ENCODE measurements around the gene CLEC16A.
A peak's percentile ranks its signal among the peaks of the same experiment; 100 is the strongest.

CLEC16A gene

DNA sequence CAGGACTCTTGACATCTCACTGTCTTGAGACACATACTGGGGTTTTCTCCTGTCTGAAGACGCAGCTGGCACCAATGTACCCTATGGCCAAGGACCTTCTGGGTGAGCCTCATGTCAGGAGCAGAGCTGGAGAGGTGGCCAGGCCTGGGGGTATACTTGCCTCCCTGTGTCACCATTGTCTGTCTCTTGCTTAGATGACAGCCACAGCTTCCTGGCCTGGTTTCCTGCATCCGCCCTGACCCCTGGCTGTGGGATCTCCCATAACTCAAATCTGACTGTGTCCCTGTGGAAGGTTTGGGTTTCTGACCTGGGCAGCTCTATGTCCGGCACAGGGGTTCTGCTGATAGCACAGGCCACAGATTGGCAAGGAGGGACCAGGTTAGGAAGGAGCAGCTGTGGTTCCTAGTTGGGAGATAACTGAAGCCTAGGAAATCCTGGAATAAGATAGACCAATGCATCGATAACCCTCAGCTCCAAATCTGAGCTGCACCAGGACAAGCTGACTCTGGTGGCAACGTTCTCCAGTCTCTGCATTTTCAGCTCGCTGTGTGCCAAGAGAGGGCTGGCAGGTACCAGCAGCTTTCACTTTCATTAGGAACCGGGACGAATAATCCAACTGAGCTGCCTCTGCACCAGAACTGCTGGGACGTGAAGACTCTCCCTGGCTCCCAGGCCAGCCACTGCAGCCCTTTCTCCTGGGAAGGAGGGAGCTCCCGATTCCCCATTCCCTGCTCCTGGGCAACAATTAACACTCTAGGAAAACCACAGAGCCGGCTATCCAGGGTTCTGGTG is 7.1 kb upstream of the CLEC16A start:
- peaks cover 32% of the 10 kb centered on the region for H3K36me3 ChIP-seq (ENCODE audit: control insufficient read depth, low read length)
- H3K9me3 ChIP-seq (ENCODE audit: control insufficient read depth, insufficient read depth, low read length), result no peaks in the 10 kb centered on the region
- H3K9me2 ChIP-seq (replicated peaks; ENCODE audit: control insufficient read depth, low read length), result no peaks in the 10 kb centered on the region
- peak overlapping the region; percentile 4; the same call in 1 of the 2 replicates for H3K4me2 ChIP-seq (ENCODE audit: low read length)
- H4K20me1 ChIP-seq (ENCODE audit: control insufficient read depth, insufficient read depth, low read depth, low read length), result peaks cover 21% of the 10 kb centered on the region; the same call in 1 of the 2 replicates
- no peak overlapping the region for H3K27ac ChIP-seq (ENCODE audit: low read depth, low read length)
- peaks cover 49% of the 10 kb centered on the region for H3K4me1 ChIP-seq (ENCODE audit: control insufficient read depth, low read length)
- no peak overlapping the region for H3K4me3 ChIP-seq (ENCODE audit: low read length)
- peaks cover 39% of the 10 kb centered on the region for H3K79me2 ChIP-seq (ENCODE audit: control insufficient read depth, low read length)
- no peaks in the 10 kb centered on the region for H3K27me3 ChIP-seq (ENCODE audit: control insufficient read depth, low read length)
- no peaks in the 10 kb centered on the region; the same call in 1 of the 2 replicates for H3F3A ChIP-seq (ENCODE audit: control insufficient read depth, insufficient read depth)
- TF ChIP-seq, protein P1, sequence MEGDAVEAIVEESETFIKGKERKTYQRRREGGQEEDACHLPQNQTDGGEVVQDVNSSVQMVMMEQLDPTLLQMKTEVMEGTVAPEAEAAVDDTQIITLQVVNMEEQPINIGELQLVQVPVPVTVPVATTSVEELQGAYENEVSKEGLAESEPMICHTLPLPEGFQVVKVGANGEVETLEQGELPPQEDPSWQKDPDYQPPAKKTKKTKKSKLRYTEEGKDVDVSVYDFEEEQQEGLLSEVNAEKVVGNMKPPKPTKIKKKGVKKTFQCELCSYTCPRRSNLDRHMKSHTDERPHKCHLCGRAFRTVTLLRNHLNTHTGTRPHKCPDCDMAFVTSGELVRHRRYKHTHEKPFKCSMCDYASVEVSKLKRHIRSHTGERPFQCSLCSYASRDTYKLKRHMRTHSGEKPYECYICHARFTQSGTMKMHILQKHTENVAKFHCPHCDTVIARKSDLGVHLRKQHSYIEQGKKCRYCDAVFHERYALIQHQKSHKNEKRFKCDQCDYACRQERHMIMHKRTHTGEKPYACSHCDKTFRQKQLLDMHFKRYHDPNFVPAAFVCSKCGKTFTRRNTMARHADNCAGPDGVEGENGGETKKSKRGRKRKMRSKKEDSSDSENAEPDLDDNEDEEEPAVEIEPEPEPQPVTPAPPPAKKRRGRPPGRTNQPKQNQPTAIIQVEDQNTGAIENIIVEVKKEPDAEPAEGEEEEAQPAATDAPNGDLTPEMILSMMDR (IDR thresholded peaks at IDR 0.05; ENCODE audit: low read depth, low read length, poor library complexity, severe bottlenecking), result no peak
- TF ChIP-seq EZH2phosphoT487 (IDR thresholded peaks at IDR 0.05; ENCODE audit: borderline replicate concordance, low read length), result no peak

DNA sequence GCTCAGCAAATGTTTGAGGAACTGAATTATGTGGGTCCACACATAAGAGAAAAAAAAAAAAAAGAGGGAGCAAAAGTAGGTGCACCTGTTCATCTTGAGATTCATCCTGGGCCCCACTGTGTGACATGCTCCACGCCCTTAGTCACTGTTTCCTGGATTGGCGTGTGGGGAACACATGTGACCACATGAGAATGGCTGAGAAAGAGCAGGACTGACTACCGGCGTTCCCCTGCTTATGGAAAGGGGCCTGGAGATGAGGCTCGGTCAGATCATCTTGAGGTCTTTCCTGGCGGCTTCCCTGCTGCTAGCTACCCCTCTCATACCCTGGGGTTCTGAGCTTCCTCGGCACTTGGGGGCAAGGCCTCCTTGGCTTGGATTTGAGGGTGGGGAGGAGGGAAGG is 6.0 kb upstream of the CLEC16A start:
- H3K4me3 ChIP-seq (ENCODE audit: low read length), result peak overlapping the region; percentile 18
- H3K9me2 ChIP-seq (replicated peaks; ENCODE audit: control insufficient read depth, low read length), result no peaks in the 10 kb centered on the region
- peaks cover 39% of the 10 kb centered on the region for H3K79me2 ChIP-seq (ENCODE audit: control insufficient read depth, low read length)
- no peaks in the 10 kb centered on the region for H3K27me3 ChIP-seq (ENCODE audit: control insufficient read depth, low read length)
- H3F3A ChIP-seq (ENCODE audit: control insufficient read depth, insufficient read depth), result peaks cover 5% of the 10 kb centered on the region; the same call in 1 of the 2 replicates
- TF ChIP-seq, protein P1 (IDR thresholded peaks at IDR 0.05; ENCODE audit: low read depth, low read length, poor library complexity, severe bottlenecking), result no peak
- no peak for TF ChIP-seq EZH2phosphoT487 (IDR thresholded peaks at IDR 0.05; ENCODE audit: borderline replicate concordance, low read length)
- no peaks in the 10 kb centered on the region for H3K9me3 ChIP-seq (ENCODE audit: control insufficient read depth, insufficient read depth, low read length)
- H3K4me2 ChIP-seq (ENCODE audit: low read length), result peak overlapping the region; percentile 98
- H4K20me1 ChIP-seq (ENCODE audit: control insufficient read depth, insufficient read depth, low read depth, low read length), result peaks cover 21% of the 10 kb centered on the region; the same call in 1 of the 2 replicates
- H3K4me1 ChIP-seq (ENCODE audit: control insufficient read depth, low read length), result peaks cover 56% of the 10 kb centered on the region
- H3K36me3 ChIP-seq (ENCODE audit: control insufficient read depth, low read length), result peaks cover 31% of the 10 kb centered on the region
- no peak overlapping the region for H3K27ac ChIP-seq (ENCODE audit: low read depth, low read length)

DNA sequence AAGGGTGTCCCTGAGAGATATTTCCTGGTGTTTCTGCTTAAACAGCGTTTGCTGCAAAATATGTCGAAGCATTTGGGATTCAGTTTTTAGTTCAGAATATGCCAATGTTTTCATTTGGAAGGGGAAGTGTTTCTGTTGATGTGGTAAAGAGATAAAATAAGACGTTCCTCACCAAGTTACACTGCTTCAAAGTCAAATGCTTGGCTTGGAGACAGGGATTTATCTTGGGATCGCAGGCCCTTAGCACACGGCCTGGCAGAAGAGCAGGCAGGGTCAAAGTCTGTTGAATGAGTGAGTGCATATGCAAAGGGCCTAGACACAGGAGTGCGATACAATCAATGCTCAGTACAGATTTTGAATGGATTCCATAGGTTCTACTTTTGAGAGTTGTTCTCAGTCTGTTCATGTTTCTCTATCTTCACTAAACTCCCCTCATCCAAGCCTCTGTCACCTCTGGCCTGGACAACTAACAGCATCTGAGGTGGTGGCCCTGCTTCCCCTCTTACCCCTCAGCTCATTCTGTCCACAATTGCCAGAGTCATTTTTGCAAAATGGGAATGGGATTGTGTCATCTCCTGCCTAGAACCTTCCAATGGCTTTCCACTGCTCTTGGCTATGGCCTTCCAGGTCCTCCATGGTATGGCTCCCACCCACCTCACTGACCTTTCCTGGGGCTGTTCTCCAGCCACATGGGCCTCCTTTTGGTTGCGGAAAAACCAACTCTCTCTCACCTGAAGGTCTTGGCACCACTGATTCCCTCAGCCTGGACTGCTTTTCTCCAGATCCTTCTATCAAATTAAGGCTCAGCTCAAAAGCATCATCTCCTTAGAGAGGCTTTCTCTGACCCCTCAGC is 5.3 kb upstream of the CLEC16A start:
- H3K4me3 ChIP-seq (ENCODE audit: low read length), result peak overlapping the region; percentile 85

More for the DNA sequence above, 5.3 kb upstream of the CLEC16A start:
- H3K9me3 ChIP-seq (ENCODE audit: control insufficient read depth, insufficient read depth, low read length), result no peaks in the 10 kb centered on the region
- H3K27ac ChIP-seq (ENCODE audit: low read depth, low read length), result no peak overlapping the region
- H3K36me3 ChIP-seq (ENCODE audit: control insufficient read depth, low read length), result peaks cover 29% of the 10 kb centered on the region
- no peaks in the 10 kb centered on the region for H3K9me2 ChIP-seq (replicated peaks; ENCODE audit: control insufficient read depth, low read length)
- peaks cover 6% of the 10 kb centered on the region; the same call in 1 of the 2 replicates for H3F3A ChIP-seq (ENCODE audit: control insufficient read depth, insufficient read depth)
- H3K4me1 ChIP-seq (ENCODE audit: control insufficient read depth, low read length), result peaks cover 62% of the 10 kb centered on the region
- H3K79me2 ChIP-seq (ENCODE audit: control insufficient read depth, low read length), result peaks cover 39% of the 10 kb centered on the region
- H3K4me2 ChIP-seq (ENCODE audit: low read length), result peak overlapping the region; percentile 98
- H3K27me3 ChIP-seq (ENCODE audit: control insufficient read depth, low read length), result no peaks in the 10 kb centered on the region
- no peak for TF ChIP-seq EZH2phosphoT487 (IDR thresholded peaks at IDR 0.05; ENCODE audit: borderline replicate concordance, low read length)
- TF ChIP-seq, protein P1 (IDR thresholded peaks at IDR 0.05; ENCODE audit: low read depth, low read length, poor library complexity, severe bottlenecking), result no peak
- H4K20me1 ChIP-seq (ENCODE audit: control insufficient read depth, insufficient read depth, low read depth, low read length), result peaks cover 21% of the 10 kb centered on the region; the same call in 1 of the 2 replicates
